NCI-H524 (cell line): Measurements from ENCODE around the gene PHPT1.

Source experiments
- DNase-seq, 2 experiments: peaks; one replicate each; lab custom pipeline; 2025; lab: John Stamatoyannopoulos, UW

PHPT1 gene

DNA sequence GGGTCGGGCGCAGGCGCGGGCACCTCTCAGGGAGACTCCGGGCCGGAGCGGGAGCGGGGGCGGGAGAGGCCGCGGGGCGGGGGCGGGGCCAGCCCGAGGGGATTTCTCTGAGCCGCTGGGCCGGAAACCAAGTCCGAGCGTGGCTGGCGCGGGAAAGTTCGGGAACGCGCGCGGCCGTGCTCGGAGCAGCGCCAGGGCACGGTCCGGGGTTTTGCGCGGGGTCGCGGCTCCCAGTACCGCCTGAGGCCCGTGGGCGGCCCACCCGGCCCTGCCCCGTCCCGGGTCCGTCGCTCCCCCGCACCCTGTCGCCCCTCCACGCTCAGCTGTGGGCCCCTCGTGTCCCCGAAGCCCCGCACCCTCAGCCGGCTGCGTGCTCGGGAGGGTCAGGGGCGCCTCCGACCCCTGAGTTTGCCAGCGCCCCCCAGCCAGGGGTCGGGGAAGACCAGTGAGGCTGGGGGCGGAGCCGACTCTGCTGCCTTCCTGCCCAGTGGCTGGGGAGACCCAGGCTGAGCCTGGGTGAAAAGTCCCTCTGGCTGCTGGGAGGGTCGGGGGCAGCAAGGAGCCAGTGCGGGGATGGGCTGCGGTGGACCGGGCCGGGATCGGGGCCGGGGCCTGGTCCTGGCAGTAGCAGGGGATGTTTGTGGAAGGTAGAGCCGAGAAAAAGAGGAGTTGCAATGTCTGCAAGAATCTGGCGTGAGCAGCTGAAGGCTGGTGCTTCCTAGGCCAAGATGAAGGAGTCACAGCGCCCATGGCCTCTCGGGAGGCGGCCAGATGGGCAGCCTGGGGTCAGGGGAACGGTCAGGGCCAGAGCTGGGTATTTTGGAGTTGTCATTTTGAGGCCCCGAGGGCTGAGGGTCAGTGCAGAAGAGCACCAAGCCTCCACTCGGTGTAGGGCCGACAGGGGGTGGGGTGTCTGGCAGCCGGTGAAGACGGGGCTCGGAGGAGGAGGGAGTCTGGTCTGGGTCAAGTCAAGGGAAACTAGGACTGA is 37.7 kb downstream of the PHPT1 start:
- no peak for DNase-seq

- DNase-seq, result no peak
Observed at GRCh38 chr9:136888454-136888853, 39.2 kb downstream of the PHPT1 start.

DNA sequence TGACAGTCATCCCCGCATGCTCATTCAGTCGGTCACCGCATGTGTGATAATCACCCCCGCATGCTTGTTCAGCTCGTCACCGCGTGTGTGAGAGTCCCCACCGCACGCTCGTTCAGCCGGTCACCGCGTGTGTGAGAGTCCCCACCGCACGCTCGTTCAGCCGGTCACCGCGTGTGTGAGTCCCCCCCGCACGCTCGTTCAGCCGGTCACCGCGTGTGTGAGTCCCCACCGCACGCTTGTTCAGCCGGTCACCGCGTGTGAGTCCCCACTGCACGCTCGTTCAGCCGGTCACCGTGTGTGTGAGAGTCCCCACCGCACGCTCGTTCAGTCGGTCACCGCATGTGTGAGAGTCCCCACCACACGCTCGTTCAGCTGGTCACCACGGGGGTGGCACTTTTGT is 40.6 kb downstream of the PHPT1 start:
- DNase-seq, result no peak

GRCh38 chr9:136890661-136891060 is 41.5 kb downstream of the PHPT1 start:
- no peak for DNase-seq

DNA sequence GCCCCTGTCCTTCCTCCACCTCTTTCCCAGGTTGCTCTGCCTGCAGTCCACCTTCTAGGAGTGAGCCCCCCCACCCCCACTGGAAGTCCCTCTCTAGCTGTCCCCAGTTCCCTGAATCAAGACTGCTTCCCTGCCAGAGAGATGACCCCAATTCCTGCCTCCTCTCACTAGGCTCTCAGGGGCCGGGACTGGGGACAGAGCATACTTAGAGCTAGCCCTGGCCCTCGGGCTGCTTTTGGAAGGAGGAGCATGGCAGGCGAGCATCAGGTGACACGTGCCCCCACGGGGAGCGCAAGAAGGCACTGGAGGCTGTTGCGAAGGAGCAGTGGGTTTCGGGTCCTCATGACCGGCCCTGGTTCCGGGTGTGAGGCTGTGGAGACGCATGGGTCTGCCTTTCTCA is 46.8 kb downstream of the PHPT1 start:
- DNase-seq, result no peak

- DNase-seq, result no peak
Observed at GRCh38 chr9:136898483-136899100, 49.4 kb downstream of the PHPT1 start.

GRCh38 chr9:136899196-136899595 is 50.0 kb downstream of the PHPT1 start:
- no peak for DNase-seq

- DNase-seq, result no peak
Observed at GRCh38 chr9:136900556-136900955, 51.3 kb downstream of the PHPT1 start.
